GM19438 (cell line): ENCODE measurements around the gene NAXD.
A peak's percentile ranks its signal among the peaks of the same experiment; 100 is the strongest.
"Not testable (repeated sequence)": the region's sequence is repeated elsewhere in the genome, so short reads cannot be mapped to it uniquely, and the experiment has no call there.

Experiments used
- ATAC-seq: cut with Tn5 transposase; IDR thresholded peaks from one replicate; pipeline ENCODE4 v1.9.1; 2021; ENCODE audit warnings: low read depth; ENCODE audit not compliant: unreplicated experiment

NAXD gene

DNA sequence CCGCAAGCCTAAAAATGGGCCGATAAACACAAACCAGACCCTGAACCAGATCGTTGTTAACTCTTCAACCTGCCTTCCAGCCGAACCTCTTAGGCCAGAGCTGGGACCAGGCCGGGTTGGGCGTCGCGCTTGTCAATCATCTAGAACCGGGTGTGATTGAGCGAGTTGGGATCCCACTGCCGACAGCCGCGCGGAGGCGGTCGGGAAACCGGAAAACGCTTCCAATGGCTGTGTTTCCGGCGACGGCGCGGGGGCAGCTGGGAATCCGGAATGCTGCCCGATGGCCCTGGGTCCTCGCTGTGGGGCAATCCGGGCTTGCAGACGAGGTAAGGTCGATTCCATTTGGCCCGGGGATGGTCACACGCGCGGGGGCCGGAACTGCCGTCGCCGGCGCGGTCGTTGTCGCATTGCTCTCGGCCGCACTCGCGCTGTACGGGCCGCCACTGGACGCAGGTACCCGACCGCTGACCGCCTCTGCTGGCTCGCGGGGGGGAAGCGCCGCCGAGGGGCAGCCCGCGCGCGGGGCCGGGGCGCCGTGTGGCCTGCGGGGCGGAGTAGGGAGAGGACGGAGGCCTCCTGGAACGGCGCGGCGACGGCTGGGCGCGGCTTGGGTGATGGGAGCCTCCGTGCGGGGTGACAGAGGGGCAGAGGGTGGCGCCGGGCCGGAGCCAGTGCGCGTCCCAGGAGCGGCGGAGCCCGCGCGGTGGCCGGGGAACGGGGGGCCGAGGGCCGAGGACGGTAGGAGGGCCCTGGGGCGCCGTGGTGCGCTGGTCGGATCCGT lies at the start of gene NAXD:
Gene NAXD (plus strand): TSS at position 224 of the 781 bp plus-strand sequence. CDS start 57 bp downstream, at position 281.
- ATAC-seq: peak; percentile 86

GRCh38 chr13:110566171-110566570 lies 49.2 kb upstream of the NAXD start:
- ATAC-seq: no peak

DNA sequence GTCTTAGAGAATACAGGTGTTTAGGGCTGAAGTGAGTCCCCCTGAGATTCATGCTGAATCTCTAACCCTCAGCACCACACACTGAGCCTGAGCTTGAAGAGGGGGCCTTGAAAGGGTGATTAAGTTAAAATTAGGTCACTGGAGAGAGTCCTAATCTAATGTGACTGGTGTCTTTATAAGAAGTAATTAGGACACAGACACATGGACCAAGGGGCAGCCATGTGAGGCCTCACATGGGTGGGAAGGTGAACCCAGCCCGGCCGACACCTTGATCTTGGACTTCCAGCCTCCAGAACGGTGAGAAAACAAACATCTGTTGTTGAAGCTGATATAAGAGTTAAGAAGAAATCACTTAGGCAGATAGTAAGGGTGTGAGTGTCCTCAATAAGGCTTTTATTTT lies 46.7 kb upstream of the NAXD start:
- no peak for ATAC-seq

DNA sequence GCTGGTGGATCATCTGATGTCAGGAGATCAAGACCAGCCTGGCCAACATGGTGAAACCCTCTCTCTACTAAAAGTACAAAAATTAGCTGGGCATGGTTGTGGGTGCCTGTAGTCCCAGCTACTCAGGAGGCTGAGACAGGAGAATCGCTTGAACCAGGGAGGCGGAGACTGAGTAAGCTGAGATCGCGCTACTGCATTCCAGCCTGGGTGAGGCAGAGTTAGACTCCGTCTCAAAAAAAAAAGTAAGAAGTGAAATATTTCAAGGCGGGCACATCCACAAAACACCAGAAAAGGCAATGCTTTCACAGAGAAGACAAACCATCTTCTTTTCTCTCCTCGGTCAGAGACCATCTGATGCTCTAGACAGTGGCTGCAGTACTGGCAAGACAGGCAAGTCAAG lies 45.4 kb upstream of the NAXD start:
- not testable (repeated sequence) for ATAC-seq

GRCh38 chr13:110570886-110571285 lies 44.5 kb upstream of the NAXD start:
- ATAC-seq: no peak

DNA sequence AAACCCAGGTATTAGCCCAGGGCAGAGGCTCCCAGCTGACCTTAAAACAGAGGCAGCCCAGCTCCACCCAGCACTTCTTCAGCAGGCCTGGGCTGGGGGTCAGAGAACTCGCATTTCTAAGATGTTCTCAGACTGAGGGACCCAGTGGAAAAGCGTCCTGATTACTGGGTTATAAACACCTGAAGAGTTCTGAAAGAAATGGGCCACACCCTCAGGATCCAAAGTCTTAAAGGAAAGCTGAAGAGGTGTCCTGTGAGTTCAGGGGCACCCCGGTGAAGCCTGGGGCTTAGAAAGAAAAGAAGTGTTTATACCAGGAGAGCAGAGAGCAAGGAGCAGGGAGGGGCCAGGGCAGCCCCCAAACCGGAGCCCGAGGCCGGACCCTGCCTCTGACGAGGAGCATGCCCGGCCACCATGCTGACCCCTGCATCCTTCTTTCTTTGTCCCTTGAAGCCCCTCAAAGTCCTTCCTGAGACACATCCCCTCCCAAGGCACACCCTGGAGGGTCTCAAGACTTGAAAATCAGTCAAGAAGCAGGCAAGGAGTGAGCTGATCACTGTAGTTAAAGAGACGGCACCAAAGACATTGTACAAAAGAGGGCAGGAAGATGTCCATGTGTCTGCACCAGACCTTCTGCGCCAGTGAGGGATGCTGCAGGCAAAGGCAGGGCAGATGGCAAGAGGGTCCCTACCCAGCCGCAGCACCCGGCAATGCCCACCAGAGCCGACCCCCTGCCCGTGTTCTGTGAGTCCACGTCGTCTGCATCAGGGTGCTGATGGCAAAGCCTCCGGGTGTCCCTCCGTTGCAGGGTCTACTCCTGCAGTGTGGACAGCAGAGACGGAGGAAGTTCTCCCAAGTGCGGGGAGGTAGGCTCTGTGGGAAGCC lies 43.2 kb upstream of the NAXD start:
- ATAC-seq: no peak

- ATAC-seq: no peak
These were observed 42.6 kb upstream of the NAXD start for GRCh38 chr13:110572778-110573118.

DNA sequence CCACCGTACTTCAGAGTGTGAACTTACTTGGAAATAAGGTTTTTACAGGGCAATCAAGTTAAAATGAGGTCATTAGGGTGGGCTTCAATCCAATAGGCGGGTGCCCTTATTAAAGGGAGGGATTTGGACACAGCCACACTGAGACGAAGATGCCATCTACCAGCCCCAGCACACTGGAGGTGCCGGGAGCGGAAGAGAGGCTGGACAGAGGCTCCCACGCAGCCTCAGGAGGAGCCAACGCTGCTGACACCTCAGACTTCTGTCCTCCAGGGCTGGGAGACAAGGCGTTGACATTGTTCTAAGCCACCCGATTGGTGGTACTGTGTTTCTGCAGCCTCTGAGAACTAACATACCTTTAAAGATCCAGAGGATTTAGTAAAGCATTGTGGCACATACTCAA lies 41.2 kb upstream of the NAXD start:
- no peak for ATAC-seq

- peak; percentile 84 for ATAC-seq
These were observed 39.8 kb upstream of the NAXD start for GRCh38 chr13:110575322-110576069.

- ATAC-seq: peak; percentile 8
These were observed 39.3 kb upstream of the NAXD start for GRCh38 chr13:110576070-110576394.

DNA sequence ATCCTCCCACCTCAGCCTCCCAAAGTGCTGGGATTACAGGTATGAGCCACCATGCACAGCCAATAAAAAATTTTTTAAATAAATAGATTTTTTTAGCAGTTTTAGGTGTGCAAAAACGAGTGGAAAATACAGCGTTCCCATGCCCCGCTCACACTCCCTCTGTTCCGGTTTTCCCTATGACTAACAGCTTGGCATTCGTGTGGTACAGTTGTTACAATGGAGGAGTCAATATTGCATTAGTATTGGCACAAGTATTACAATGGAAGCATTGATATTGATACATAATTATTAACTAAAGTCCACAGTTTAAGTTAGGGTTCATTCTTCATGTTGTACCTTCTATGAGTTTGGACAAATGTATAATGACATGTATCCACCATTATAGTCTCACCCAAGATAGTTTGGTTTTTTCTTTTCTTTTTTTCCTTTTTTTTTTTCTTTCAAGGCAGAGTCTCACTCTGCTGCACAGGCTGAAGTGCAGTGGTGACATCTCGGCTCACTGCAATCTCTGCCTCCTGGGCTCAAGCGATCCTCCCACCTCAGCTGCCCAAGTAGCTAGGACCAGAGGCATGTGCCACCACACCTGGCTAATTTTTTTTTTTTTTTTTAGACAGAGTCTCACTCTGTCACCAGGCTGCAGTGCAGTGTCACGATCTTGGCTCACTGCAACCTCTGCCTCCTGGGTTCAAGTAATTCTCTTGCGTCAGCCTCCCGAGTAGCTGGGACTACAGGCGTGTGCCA lies 38.4 kb upstream of the NAXD start:
- no peak for ATAC-seq

GRCh38 chr13:110578363-110578762 lies 37.0 kb upstream of the NAXD start:
- ATAC-seq: no peak

DNA sequence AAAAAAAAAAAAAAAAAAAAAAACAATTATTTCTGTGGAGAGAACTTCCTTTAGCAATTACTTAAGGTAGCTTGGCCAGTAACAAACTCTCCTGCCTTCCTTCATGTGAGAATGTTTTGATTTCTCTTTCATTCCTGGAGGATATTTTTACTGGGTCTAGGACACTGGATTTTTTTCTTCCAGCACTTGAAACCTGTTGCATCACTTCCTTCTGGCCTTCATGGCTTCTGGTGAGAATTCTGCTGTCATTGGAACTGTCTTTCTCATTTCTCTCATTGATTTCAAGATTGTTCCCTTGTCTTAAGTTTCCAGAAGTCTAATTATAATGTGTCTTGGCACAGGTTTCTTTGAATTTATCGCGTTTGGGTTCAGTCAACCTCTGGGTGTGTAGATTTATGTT lies 34.5 kb upstream of the NAXD start:
- ATAC-seq: no peak

DNA sequence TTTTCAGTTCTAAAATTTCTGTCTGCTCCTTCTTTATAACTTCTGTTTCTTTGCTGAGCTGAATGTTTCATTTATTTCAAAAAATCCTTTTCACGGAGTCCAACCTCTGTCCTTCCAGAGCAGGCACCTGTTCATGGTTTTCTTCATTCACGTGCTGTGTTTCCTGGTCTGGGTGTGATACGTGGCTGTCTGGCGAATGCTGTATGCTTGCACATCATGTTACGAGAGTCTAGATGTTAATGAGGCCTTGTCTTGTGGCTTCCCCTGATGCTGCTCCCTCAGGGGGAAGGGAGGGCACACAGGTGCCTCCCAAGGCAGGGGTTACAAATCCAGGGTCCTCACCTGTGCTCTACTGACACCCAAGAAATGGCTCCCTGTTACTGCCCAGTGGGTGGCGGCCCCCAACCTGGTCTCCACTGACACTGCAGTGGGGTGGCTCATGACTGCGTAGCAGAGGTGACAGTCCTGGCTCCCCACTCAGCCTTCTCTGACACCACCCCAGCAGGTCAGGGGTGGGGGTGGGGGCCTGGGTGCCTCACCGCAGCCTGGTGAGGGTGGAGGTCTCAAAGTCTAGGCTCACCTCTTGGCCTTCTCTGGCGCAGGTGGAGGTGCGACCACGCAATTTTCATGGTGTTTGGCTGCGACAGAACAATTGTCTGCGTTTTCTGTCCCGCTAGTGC lies 33.7 kb upstream of the NAXD start:
- no peak for ATAC-seq

GRCh38 chr13:110582421-110582954 lies 32.9 kb upstream of the NAXD start:
- ATAC-seq: no peak

DNA sequence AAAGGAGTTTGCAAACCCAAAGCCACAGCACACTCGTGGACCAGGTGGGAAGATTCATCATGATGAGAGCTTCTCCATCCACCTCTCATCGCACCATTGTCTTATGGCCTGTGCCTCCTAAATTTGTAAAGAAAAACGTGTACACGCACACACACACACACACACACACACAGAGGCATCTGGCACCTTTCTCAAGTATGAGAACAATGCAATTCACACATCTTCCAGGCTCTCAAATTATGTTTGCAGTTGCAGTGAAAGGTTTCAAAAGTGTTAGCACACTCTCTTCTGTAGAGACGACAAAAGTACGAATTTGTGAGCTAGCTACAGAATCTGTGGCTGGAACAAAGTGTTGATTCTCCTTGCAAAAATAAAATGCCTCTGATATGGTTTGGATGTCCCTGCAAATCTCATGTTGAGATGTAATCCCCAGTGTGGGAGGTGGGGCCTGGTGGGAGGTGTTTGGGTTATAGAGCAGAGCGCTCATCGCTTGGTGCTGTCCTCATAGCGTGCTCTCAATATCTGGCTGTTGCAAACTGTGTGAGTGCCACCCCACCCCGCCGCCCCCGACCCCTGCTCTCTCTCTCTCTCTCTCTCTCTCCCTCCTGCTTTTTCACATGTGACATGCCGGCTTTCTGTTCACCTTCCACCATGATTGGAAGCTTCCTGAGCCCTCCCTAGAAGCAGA lies 32.0 kb upstream of the NAXD start:
- no peak for ATAC-seq

- no peak for ATAC-seq
These were observed 25.5 kb upstream of the NAXD start for GRCh38 chr13:110589793-110590390.

- no peak for ATAC-seq
These were observed 24.8 kb upstream of the NAXD start for GRCh38 chr13:110590577-110590976.

DNA sequence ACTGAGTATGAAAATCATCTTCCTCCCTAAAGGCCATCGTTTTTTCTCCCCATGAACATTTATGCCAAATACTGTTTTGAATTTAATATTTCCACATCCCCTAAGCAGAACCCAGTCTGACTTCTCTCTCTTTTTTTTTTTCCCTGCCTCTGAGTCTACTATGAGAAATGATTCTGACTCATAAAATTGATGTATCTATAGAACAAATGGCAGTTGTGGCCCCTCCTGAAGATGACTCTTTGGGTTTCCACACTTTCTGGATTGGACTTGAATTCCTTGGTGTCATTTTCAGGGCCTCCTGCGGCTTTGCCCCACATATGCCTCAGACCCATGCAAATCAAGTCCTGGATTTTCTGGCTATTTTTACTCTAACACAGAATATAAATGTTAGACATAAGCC lies 22.7 kb upstream of the NAXD start:
- ATAC-seq: no peak
